K562 (cell line): ENCODE measurements around the gene LY6G6D. TPM values are rescaled to one million over a fixed set of nuclear protein-coding genes. Genes with fewer than 3 reads are reported as not detected.

Experiments used
- CBFB ChIP-seq: sonication (generic); formaldehyde crosslinking; IDR thresholded peaks from 2 replicates; pipeline ENCODE4 v1.4.0; 2020; ENCODE audit warnings: mild to moderate bottlenecking, missing genetic modification reagents
- CEBPZ ChIP-seq: fragments of 150-350 bp; IDR thresholded peaks from 2 replicates; pipeline ENCODE4 v1.6.1; 2014; ENCODE audit warnings: low read depth, mild to moderate bottlenecking, low read length, borderline replicate concordance
- DIDO1 ChIP-seq: fragments of 450-650 bp; IDR thresholded peaks from 2 replicates; pipeline ENCODE4 v1.6.1; 2016; ENCODE audit warnings: low read depth, missing biosample characterization, missing genetic modification characterization
- GMEB1 ChIP-seq: fragments of 250-450 bp; sonication (Bioruptor Pico); IDR thresholded peaks from 2 replicates; pipeline ENCODE4 v1.4.0; 2020; ENCODE audit warnings: mild to moderate bottlenecking
- RNF2 ChIP-seq: sonication (generic); IDR thresholded peaks from 2 replicates; pipeline ENCODE4 v1.6.1; 2016
- USF1 ChIP-seq: sonication (generic); formaldehyde crosslinking; IDR thresholded peaks from 2 replicates; pipeline ENCODE4 v1.9.0; 2022; ENCODE audit warnings: mild to moderate bottlenecking, missing genetic modification reagents
- ZBTB11 ChIP-seq, 3 experiments: fragments of 200-800 bp in 1 of 3; fragments of 250-450 bp in 1 of 3; fragments of 450-650 bp in 1 of 3; sonication (Bioruptor Pico) in 1 of 3; sonication (Bioruptor generic) in 1 of 3; formaldehyde crosslinking in 1 of 3; IDR thresholded peaks; 2 replicates each; pipeline versions ENCODE4 v1.6.1 to v1.8.0; 2016 to 2022; ENCODE audit warnings: mild to moderate bottlenecking in 2 of 3, missing genetic modification characterization in 2 of 3, missing compliant biosample characterization in 1 of 3, moderate library complexity in 1 of 3
- ZNF696 ChIP-seq: fragments of 250-450 bp; sonication (Bioruptor Pico); conservative IDR thresholded peaks from 2 replicates; pipeline ENCODE4 v1.4.0; 2020; ENCODE audit warnings: mild to moderate bottlenecking, moderate library complexity
- ZNF785 ChIP-seq: fragments of 250-450 bp; sonication (Bioruptor Pico); IDR thresholded peaks from 2 replicates; pipeline ENCODE4 v1.4.0; 2020; ENCODE audit warnings: mild to moderate bottlenecking
- polyA plus RNA-seq, 8 experiments: library from polyadenylated mRNA; depleted of rRNA in 4 of 8; stranded (reverse) in 5 of 8; unstranded in 3 of 8; fragments of >200 nt; fragmentation: Nextera tagmentation in 2 of 8; fragmentation: Illumina TruSeq in 1 of 8; extraction: Ambion mirVana in 2 of 8; extraction: Trizol in 1 of 8; gene quantifications; 2 replicates each; pipeline versions ENCODE4 v1.2.1 to v1.2.3, GENCODE V29; 2011 to 2014; ENCODE audit warnings: inconsistent platforms in 1 of 8, missing spikeins in 1 of 8
- total RNA-seq, 7 experiments: library from RNA; depleted of rRNA in 6 of 7; stranded (reverse); fragments of >200 nt in 6 of 7; fragmentation: Illumina TruSeq in 2 of 7; extraction: Trizol in 2 of 7; gene quantifications; 2 replicates each; pipeline versions ENCODE4 v1.2.1 to v1.2.3, GENCODE V29; 2011 to 2021; ENCODE audit warnings: low replicate concordance in 1 of 7

Gene LY6G6D
- total and polyA plus RNA-seq, 9 of the 15 experiments (the other 6 are each of a cell fraction or from before 2014, with no cell fraction given), result 0.30 to 0.38 TPM; not detected in 7

- TF ChIP-seq USF1, result peak; percentile 87
- no peak for TF ChIP-seq CBFB (CRISPR knock-in tag)
- TF ChIP-seq CEBPZ, result no peak
- TF ChIP-seq RNF2, result no peak
- peak; percentile 58 for TF ChIP-seq DIDO1
- TF ChIP-seq ZBTB11 (CRISPR knock-in tag; IDR thresholded peaks at IDR 0.05), result peak in 1 of 3 experiments; percentile 84; a peak in 2 of 6 replicates
- TF ChIP-seq ZNF785 (CRISPR knock-in tag), result 0 out of 2 replicates have a peak, but pooled peaks have one; percentile 17
- peak; percentile 77 for TF ChIP-seq GMEB1 (CRISPR knock-in tag)
- 0 out of 2 replicates have a peak, but pooled peaks have one; percentile 1 for TF ChIP-seq ZNF696 (CRISPR knock-in tag)
Measured at GRCh38 chr6:31665501-31666336, 49.4 kb upstream of the LY6G6D start, which contains the start of gene CSNK2B (continued).
